ENCODE data around the gene KRTAP4-1.

GRCh38 chr17:41140360-41141131 is 44.2 kb downstream of the KRTAP4-1 start, which contains the start of gene KRTAP4-6:
- TF ChIP-seq, protein P1, sequence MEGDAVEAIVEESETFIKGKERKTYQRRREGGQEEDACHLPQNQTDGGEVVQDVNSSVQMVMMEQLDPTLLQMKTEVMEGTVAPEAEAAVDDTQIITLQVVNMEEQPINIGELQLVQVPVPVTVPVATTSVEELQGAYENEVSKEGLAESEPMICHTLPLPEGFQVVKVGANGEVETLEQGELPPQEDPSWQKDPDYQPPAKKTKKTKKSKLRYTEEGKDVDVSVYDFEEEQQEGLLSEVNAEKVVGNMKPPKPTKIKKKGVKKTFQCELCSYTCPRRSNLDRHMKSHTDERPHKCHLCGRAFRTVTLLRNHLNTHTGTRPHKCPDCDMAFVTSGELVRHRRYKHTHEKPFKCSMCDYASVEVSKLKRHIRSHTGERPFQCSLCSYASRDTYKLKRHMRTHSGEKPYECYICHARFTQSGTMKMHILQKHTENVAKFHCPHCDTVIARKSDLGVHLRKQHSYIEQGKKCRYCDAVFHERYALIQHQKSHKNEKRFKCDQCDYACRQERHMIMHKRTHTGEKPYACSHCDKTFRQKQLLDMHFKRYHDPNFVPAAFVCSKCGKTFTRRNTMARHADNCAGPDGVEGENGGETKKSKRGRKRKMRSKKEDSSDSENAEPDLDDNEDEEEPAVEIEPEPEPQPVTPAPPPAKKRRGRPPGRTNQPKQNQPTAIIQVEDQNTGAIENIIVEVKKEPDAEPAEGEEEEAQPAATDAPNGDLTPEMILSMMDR (IDR thresholded peaks at IDR 0.05): no peak
- TF ChIP-seq EZH2phosphoT487 (IDR thresholded peaks at IDR 0.05) (no peak), EZH2 (IDR thresholded peaks at IDR 0.05) (no peak)

Measured in neural progenitor cell (in vitro differentiated cells).